GM21737 (cell line): ENCODE results near the gene TOP1.

Experiments used
- ATAC-seq: cut with Tn5 transposase; IDR thresholded peaks from one replicate; pipeline ENCODE4 v1.9.1; 2021; ENCODE audit warnings: mild to moderate bottlenecking, moderate library complexity; ENCODE audit not compliant: unreplicated experiment

Gene TOP1

GRCh38 chr20:41035207-41035606 is 6.6 kb downstream of the TOP1 start:
- ATAC-seq = no peak

GRCh38 chr20:41037179-41037578 is 8.6 kb downstream of the TOP1 start:
- no peak for ATAC-seq

GRCh38 chr20:41038149-41038877 is 9.7 kb downstream of the TOP1 start:
- no peak for ATAC-seq

GRCh38 chr20:41038878-41039404 is 10.3 kb downstream of the TOP1 start:
- ATAC-seq = no peak

- no peak for ATAC-seq
Observed at GRCh38 chr20:41040855-41041254, 12.2 kb downstream of the TOP1 start.

- ATAC-seq = no peak
Observed at GRCh38 chr20:41041693-41042092, 13.1 kb downstream of the TOP1 start.

- ATAC-seq = no peak
Observed at GRCh38 chr20:41044409-41045062, 15.9 kb downstream of the TOP1 start.

GRCh38 chr20:41045671-41046070 is 17.0 kb downstream of the TOP1 start:
- no peak for ATAC-seq

- ATAC-seq = no peak
Observed at GRCh38 chr20:41046716-41047115, 18.1 kb downstream of the TOP1 start.

GRCh38 chr20:41047279-41047974 is 18.8 kb downstream of the TOP1 start:
- no peak for ATAC-seq

- ATAC-seq = no peak
Observed at GRCh38 chr20:41047975-41048305, 19.3 kb downstream of the TOP1 start.

GRCh38 chr20:41048461-41049301 is 20.1 kb downstream of the TOP1 start:
- no peak for ATAC-seq

GRCh38 chr20:41049451-41049850 is 20.8 kb downstream of the TOP1 start:
- ATAC-seq = no peak

GRCh38 chr20:41050361-41051008 is 21.9 kb downstream of the TOP1 start:
- no peak for ATAC-seq

- ATAC-seq = no peak
Observed at GRCh38 chr20:41051009-41051825, 22.6 kb downstream of the TOP1 start.

- no peak for ATAC-seq
Observed at GRCh38 chr20:41052742-41053419, 24.3 kb downstream of the TOP1 start.

GRCh38 chr20:41054070-41054846 is 25.6 kb downstream of the TOP1 start:
- ATAC-seq = no peak

- ATAC-seq = no peak
Observed at GRCh38 chr20:41054847-41055230, 26.2 kb downstream of the TOP1 start.
